Colonic mucosa (tissue), 4 donors: Measurements from ENCODE around the gene RNASE13. TPM values are rescaled to one million over a fixed set of nuclear protein-coding genes. Genes with fewer than 3 reads are reported as not detected.
"Not testable (repeated sequence)": the region's sequence is repeated elsewhere in the genome, so short reads cannot be mapped to it uniquely, and the experiment has no call there.

Experiments used
- DNase-seq: peaks from one replicate; pipeline ENCODE4 v3.0.0-alpha.2; 2020
- H3K27ac ChIP-seq: fragments of 200-600 bp; one replicate; pipeline ENCODE4 v1.8.0; 2021
- H3K27me3 ChIP-seq: fragments of 200-600 bp; one replicate; pipeline ENCODE4 v1.8.0; 2021
- H3K36me3 ChIP-seq: fragments of 200-600 bp; one replicate; pipeline ENCODE4 v1.8.0; 2021
- H3K4me1 ChIP-seq: fragments of 200-600 bp; one replicate; pipeline ENCODE4 v1.8.0; 2021; ENCODE audit warnings: mild to moderate bottlenecking
- H3K4me3 ChIP-seq: fragments of 200-600 bp; one replicate; pipeline ENCODE4 v1.8.0; 2021
- H3K9ac ChIP-seq, 2 donors: one replicate each; pipeline ENCODE4 v1.7.0; 2013; ENCODE audit warnings: control low read depth in 2 of 2, low read depth in 2 of 2, low read length in 2 of 2
- H3K9me3 ChIP-seq: fragments of 200-600 bp; one replicate; pipeline ENCODE4 v1.8.0; 2021
- CTCF ChIP-seq: fragments of 200-600 bp; IDR thresholded peaks from one replicate; pipeline ENCODE4 v1.8.0; 2022; ENCODE audit warnings: antibody characterized with exemption, mild to moderate bottlenecking
- intact Hi-C: fragments of 100-400 bp; cut with DNase I; formaldehyde crosslinking; loops from one replicate; pipeline ENCODE4 v1.14.1; 2022
- total RNA-seq, 2 donors: library from RNA; stranded (reverse); fragmentation: NEBNext Ultra II Directional in 1 of 2; extraction: Animal tissue kit (Norgen Biotek cat#: 25700) in 1 of 2; gene quantifications; one replicate each; pipeline ENCODE4 v1.2.1, GENCODE V29; 2021
- donor health status: healthy.
- donor health status: DM: no; HTN: no; CAD: no.
- donor health status: DM: no; HTN: no; CAD: no.

The RNASE13 gene
- total RNA-seq, 2 donors from 2014 or later = not detected

GRCh38 chr14:21042918-21043317, 8.3 kb upstream of the RNASE13 start:
- Histone ChIP-seq H3K9me3 (no peaks in the 10 kb centered on the region), H3K27ac (no peak overlapping the region), H3K27me3 (no peaks in the 10 kb centered on the region), H3K36me3 (no peaks in the 10 kb centered on the region), H3K4me3 (no peak overlapping the region), H3K9ac (peak overlapping the region in 1 of 2 donors; percentile 16), H3K4me1 (peaks cover 6% of the 10 kb centered on the region)
- no peak for DNase-seq
- no peak for TF ChIP-seq CTCF
- intact Hi-C loops = no loop called here

GRCh38 chr14:21041676-21042433, 7.2 kb upstream of the RNASE13 start, which contains the start of gene RNASE7:
Gene RNASE7, plus strand, starts transcription at chr14:21042362. Its CDS starts 631 bp downstream, at chr14:21042993.
- H3K36me3 ChIP-seq = no peaks in the 10 kb centered on the region
- peaks cover 6% of the 10 kb centered on the region for H3K4me1 ChIP-seq
- H3K4me3 ChIP-seq = no peak within 1 kb of the TSS
- H3K9ac ChIP-seq = peak within 1 kb of the TSS in 1 of 2 donors; percentile 16
- H3K27ac ChIP-seq = no peak within 1 kb of the TSS
- TF ChIP-seq CTCF = no peak
- no peaks in the 10 kb centered on the region for H3K27me3 ChIP-seq
- intact Hi-C loops = loop anchor here (2.0 kb wide), 1 partner anchor 27 kb away; no protein-coding TSS in a partner anchor
- DNase-seq = no peak
- no peaks in the 10 kb centered on the region for H3K9me3 ChIP-seq

DNA sequence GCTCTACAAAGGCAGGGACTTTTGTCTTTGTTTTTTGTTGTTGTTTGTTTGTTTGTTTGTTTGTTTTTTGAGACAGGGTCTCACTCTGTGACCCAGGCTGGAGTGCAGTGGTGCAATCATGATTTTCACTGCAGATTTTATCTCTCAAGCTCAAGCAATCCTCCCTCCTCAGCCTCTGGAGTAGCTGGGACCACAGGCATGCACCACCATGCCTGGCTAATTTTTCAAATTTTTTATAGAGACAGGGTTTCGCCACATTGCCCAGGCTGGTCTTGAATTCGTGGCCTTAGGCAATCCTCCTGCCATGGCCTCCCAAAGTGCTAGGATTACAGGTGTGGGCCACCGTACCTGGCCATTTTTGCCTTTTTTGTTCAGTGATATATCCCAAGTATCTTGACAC, 6.3 kb upstream of the RNASE13 start:
- DNase-seq, H3K9ac ChIP-seq, H3K27me3 ChIP-seq, H3K4me3 ChIP-seq, H3K9me3 ChIP-seq, H3K27ac ChIP-seq, H3K36me3 ChIP-seq, H3K4me1 ChIP-seq: not testable (repeated sequence)
- intact Hi-C loops = loop anchor here (2.0 kb wide), 1 partner anchor 26 kb away; no protein-coding TSS in a partner anchor

DNA sequence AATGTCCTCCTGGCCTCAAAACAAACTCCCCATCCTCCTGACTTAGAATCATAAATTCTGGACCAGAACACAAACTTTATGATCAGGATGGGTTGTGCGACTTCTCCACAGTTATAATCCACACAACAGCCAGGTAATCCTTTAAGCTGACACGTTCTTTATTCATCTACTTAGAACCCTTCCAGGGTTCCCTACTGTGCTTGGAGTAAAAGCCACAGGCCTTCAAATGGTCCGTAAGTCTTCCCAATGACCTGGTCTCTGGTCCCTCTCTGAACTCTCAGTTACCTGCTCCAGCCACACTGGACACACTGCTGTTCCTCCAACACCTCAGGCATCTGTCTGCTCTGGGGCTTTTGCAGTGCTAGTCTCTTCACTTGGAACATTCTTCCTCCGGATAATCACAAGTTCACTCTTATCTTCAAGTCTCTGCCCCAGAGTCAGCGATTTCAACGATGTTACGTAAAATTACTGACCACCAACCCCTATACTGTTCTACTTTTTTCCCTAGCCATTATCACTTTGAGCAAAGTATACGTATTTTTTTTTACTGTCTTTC, 5.8 kb upstream of the RNASE13 start:
- no peak for TF ChIP-seq CTCF
- Histone ChIP-seq H3K9me3 (no peaks in the 10 kb centered on the region), H3K4me3 (no peak overlapping the region), H3K27me3 (no peaks in the 10 kb centered on the region), H3K27ac (no peak overlapping the region), H3K4me1 (peaks cover 6% of the 10 kb centered on the region), H3K36me3 (no peaks in the 10 kb centered on the region), H3K9ac (no peak overlapping the region)
- intact Hi-C loops = loop anchor here (2.0 kb wide), 1 partner anchor 26 kb away; no protein-coding TSS in a partner anchor
- no peak for DNase-seq

GRCh38 chr14:21039585-21040369, 5.2 kb upstream of the RNASE13 start:
- H3K4me3 ChIP-seq = no peak overlapping the region
- TF ChIP-seq CTCF = peak; percentile 59
- H3K9ac ChIP-seq = peak overlapping the region in 1 of 2 donors; percentile 30
- H3K9me3 ChIP-seq = no peaks in the 10 kb centered on the region
- peaks cover 6% of the 10 kb centered on the region for H3K4me1 ChIP-seq
- intact Hi-C loops = loop anchor here (2.0 to 10.0 kb wide), 2 partner anchors 25 to 185 kb away; no protein-coding TSS in a partner anchor
- DNase-seq = peak; percentile 62
- H3K27me3 ChIP-seq = no peaks in the 10 kb centered on the region
- peak overlapping the region; percentile 69 for H3K27ac ChIP-seq
- H3K36me3 ChIP-seq = no peaks in the 10 kb centered on the region
